ENCODE measurements around the gene RBM11.

Gene RBM11

GRCh38 chr21:14271053-14271452, 55.1 kb downstream of the RBM11 start:
- no peak for DNase-seq (ENCODE audit: low spot score)

DNA sequence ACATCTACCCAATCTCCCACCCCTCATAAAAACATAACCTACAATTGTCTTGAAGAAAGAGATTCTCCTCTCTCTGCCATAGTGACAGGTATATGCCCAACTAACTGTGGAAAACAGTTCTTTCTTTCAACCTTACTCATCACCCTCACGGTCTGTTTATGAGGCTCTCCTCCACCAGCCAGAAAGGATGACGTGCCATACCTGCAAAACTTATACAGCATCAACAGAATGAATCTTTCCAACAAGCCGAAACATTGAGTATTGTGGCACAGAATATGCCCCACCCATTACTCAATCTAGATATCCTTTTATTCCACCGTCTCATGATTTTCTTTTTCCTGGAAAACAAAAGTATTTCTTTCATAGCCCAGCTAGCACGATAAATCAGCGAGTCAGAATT, 55.7 kb downstream of the RBM11 start:
- no peak for DNase-seq (ENCODE audit: low spot score)

DNA sequence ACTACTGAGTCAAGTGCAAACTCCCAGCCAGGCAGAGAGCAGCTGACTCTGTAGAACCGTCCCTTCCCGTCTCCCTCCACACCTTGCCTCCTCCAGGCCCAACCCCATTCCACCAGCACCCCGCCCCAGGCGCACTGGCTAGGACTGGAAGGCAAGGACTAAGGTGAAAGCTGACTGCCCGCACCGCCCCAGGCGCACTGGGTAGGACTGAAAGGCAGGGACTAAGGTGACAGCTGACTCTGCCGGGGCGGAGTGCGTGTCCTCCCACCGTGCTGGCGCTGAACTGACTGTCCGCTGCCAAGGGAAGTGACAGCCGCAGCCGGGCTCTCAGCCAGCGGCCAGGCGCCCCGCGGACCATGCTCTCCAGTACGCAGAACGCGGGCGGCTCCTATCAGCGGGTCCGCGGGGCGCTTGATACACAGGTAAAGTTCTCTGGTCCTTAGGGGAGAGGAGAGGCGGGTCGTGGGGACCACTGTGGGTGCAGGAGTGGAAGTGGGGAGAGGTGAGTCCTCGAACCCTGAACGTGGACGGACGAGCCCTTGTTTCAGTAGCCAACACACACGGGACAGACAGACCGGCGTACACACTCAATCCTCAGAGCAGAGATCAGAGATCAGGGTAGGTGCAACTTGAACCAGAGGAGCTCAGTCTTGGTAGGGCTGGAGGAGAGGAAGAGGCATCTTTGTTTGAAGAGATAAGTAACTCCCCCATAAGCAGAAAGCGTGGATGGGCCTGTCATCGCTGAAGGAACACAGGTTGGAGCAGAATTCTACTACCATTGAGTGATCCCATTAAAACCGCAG, 58.0 kb downstream of the RBM11 start:
- no peak for DNase-seq (ENCODE audit: low spot score)

- DNase-seq (ENCODE audit: low spot score), result no peak
Measured at GRCh38 chr21:14275702-14276205, 59.8 kb downstream of the RBM11 start.
